GM19239 (cell line): ENCODE data around the gene CCNT1.
A peak's percentile ranks its signal among the peaks of the same experiment; 100 is the strongest.
"Not testable (repeated sequence)": the region's sequence is repeated elsewhere in the genome, so short reads cannot be mapped to it uniquely, and the experiment has no call there.

Experiments
- DNase-seq: peaks from one replicate; pipeline ENCODE4 v3.0.0; 2011; ENCODE audit warnings: low spot score; ENCODE audit not compliant: insufficient read length
- FAIRE-seq: peaks from 2 replicates; lab custom pipeline; 2011; peaks lifted over from hg19 to GRCh38; lab: Jason Lieb, UNC

CCNT1 gene

GRCh38 chr12:48716493-48717251, at the start of gene CCNT1:
Gene CCNT1, minus strand, starts transcription at chr12:48716707. Its CDS starts 32 bp downstream, at chr12:48716675.
- FAIRE-seq: peak; percentile 99
- peak; percentile 96 for DNase-seq

- FAIRE-seq (peak; percentile 47), DNase-seq (no peak)
Measured at GRCh38 chr12:48765753-48766162, 49.3 kb upstream of the CCNT1 start.

- DNase-seq (no peak), FAIRE-seq (peak; percentile 49)
Measured at GRCh38 chr12:48764521-48764920, 48.0 kb upstream of the CCNT1 start.

- DNase-seq: no peak
- no peak for FAIRE-seq
Measured at GRCh38 chr12:48758737-48759136, 42.2 kb upstream of the CCNT1 start.

- FAIRE-seq (no peak), DNase-seq (no peak)
Measured at GRCh38 chr12:48758186-48758585, 41.7 kb upstream of the CCNT1 start.

- DNase-seq (no peak), FAIRE-seq (no peak)
Measured at GRCh38 chr12:48750769-48751356, 34.4 kb upstream of the CCNT1 start.

- DNase-seq (no peak), FAIRE-seq (no peak)
Measured at GRCh38 chr12:48750215-48750614, 33.7 kb upstream of the CCNT1 start.

GRCh38 chr12:48744251-48745008, 27.9 kb upstream of the CCNT1 start:
- no peak for FAIRE-seq
- no peak for DNase-seq

- no peak for FAIRE-seq
Measured at GRCh38 chr12:48739618-48740269, 23.2 kb upstream of the CCNT1 start.

GRCh38 chr12:48736456-48736855, 19.9 kb upstream of the CCNT1 start:
- DNase-seq (no peak), FAIRE-seq (no peak)

More at GRCh38 chr12:48739618-48740269, 23.2 kb upstream of the CCNT1 start:
- no peak for DNase-seq

GRCh38 chr12:48728807-48729206, 12.3 kb upstream of the CCNT1 start:
- no peak for DNase-seq
- FAIRE-seq: no peak

- FAIRE-seq, DNase-seq: not testable (repeated sequence)
Measured at GRCh38 chr12:48720737-48721136, 4.2 kb upstream of the CCNT1 start.

- not testable (repeated sequence) for DNase-seq, FAIRE-seq
Measured at GRCh38 chr12:48720171-48720570, 3.7 kb upstream of the CCNT1 start.

GRCh38 chr12:48719002-48719401, 2.5 kb upstream of the CCNT1 start:
- not testable (repeated sequence) for FAIRE-seq, DNase-seq

GRCh38 chr12:48717252-48717695, 767 bp upstream of the CCNT1 start:
- DNase-seq (peak; percentile 15), FAIRE-seq (no peak)

- FAIRE-seq: no peak
- DNase-seq: no peak
Measured at GRCh38 chr12:48716168-48716492, 377 bp downstream of the CCNT1 start.

- FAIRE-seq (peak; percentile 68), DNase-seq (no peak)
Measured at GRCh38 chr12:48712209-48712608, 4.3 kb downstream of the CCNT1 start.

- FAIRE-seq, DNase-seq: not testable (repeated sequence)
Measured at GRCh38 chr12:48698822-48699221, 17.7 kb downstream of the CCNT1 start.

GRCh38 chr12:48696626-48697025, 19.9 kb downstream of the CCNT1 start:
- DNase-seq (no peak), FAIRE-seq (no peak)

- DNase-seq (no peak), FAIRE-seq (no peak)
Measured at GRCh38 chr12:48695859-48696258, 20.6 kb downstream of the CCNT1 start.
